Effector CD4-positive, alpha-beta T cell (primary cell): ENCODE measurements around the gene ACTN1.
"Not testable (repeated sequence)": the region's sequence is repeated elsewhere in the genome, so short reads cannot be mapped to it uniquely, and the experiment has no call there.

Experiments
- DNase-seq: peaks from one replicate; pipeline ENCODE4 v3.0.0-alpha.2; 2020

Gene ACTN1

DNA sequence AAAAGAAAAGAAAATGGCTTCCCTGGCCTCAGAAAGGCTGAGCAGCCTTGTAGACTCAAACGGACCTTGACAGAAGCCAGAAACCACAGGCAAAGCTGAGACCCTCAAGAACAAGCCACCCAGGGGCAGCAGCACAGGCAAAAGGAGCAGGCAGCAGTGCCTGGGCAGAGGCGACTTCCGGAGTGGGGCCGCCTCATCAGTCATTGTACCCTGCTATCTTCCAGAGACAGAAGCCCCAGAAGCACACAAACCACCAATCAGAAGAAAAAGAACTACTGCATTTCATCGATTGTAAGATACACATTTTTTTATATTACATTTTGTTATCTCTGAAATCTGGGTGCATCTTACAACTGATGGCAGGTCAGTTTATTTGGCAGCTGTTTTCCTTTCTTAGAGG, 128.0 kb downstream of the ACTN1 start:
- no peak for DNase-seq

DNA sequence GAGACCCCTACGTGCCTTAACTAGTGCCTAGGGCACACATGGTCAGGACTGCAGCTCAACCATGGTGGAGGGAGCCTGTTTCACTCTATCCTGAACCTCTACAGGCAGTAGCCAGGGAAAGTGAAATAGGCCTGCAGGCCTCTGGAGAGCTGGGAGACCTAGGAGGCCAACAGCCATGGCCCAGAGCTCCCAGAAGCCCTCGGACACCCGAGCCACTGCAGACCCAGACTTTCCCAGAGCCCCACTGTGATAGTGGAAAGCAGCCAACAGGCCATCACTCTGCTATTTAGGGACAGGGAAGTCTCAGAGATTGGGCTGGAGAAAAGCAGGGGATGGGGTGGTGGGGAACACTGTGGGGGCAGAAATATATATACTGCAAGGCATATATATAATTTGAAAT, 129.7 kb downstream of the ACTN1 start:
- DNase-seq: no peak

DNA sequence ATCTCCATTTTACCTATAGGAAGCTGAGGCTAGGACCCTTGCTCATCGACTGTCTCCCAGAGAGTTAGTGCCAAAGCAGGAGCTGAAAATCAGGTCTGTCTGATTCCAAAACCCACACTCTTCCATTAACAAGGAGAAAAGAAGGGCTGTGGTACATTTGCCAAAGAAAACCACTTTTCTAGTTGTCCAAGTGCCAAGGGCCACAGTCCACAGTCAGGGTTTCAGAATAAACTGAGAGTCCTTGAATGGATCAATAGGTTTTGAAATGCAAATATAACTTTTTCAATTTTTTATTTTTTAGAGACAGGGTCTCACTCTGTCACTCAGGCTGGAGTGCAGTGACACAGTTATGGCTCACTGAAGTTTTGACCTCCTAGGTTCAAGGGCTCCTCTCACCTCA, 130.8 kb downstream of the ACTN1 start:
- DNase-seq: no peak

DNA sequence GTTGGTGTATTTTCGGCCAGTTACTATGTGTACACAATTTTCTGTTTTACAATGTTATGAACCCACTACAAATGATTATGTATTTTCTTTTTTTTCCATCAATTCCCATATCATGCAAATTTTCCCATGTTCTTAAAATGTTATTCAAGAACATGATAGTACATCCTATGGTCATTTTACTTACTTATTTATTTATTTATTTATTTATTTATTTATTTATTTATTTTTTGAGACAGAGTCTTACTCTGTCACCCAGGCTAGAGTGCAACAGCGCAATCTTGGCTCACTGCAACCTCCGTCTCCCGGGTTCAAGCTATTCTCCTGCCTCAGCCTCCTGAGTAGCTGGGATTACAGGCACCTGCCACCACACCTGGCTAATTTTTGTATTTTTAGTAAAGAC, 131.5 kb downstream of the ACTN1 start:
- not testable (repeated sequence) for DNase-seq

DNA sequence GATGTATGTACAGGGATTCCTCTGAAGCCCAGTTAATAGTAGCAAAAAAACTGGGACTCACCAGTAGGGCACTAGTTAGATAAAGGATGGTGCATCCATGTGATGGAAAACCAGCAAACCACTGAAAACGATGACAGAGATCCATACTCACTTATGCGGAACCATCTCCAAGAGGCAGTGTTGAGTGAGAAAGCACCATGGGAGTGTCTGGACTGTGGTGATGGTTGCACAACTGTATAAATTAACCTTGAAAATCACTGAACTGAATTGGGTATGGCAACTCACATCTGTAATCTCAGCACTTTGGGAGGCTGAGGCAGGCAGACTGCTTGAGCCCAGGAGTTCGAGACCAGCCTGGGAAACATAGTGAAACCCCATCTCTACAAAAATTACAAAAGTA, 132.6 kb downstream of the ACTN1 start:
- DNase-seq: no peak

DNA sequence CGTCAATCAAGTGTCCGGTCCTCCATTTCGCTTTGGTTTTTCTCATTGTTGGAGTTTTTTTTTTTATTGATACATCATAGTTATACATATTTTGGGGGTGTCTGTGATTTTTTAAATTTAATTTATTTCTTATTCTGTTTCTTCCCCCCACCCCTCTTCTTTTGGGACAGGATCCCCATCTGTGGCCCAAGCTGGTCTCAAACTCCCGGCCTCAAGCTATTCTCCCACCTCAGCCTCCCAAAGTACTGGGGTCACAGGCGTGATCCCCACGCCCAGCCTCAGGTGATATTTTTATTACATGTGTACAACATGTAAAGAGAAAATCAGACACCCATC, 134.9 kb downstream of the ACTN1 start:
- DNase-seq: no peak

DNA sequence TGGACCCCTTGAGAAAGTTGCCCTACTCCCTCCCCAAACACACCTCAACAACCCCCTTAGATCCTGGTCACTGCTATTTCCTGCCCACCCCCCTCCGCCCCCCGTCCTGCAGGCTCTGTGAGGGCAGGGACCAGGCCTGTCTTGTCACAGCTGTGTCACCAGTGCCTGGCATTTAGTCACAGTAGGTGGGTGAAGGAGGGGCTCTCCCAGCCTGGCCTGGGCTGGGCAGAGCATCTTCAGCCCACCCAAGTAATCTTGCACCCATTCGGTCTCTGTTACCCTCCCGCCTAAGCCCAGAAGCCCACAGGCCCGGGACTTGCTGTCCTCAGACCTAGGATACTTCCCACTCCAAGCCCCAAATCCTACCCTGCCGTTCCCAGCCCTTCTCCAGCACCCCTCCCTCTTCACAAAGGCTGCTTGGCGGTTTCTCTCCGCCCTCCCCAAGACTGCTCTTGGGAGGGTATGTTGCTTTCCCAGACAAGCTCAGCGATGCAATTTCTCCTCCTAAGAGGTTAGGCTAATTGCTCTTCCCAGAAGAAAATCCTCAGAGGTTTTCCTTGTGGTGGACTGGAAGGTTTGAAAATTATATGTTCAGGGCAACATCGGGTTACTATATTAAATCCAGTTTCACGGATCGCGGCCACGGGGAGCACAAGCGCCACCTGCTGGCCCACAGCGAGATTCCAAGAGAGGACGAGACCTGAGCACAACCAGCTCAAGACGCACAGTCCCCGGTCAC, 135.5 kb downstream of the ACTN1 start:
- DNase-seq: peak; percentile 72

DNA sequence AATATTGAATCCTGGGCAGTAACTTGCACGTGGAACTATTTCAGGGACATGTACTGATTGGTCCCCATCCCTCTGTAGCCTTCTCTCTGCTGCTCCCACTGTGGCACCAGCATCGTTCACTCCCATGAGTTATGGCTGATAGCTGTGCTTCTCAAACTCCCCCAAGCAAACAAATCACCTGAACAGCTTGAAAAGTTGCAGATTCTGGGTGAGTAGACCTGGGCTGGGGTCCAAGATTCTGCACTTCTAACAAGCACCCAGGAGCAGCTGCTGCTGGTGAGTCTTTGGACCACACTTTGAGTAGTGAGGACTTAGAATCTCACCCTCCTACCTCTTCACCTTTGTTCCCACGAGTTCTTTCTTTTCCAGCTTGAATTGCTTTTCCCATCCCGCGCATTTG, 136.8 kb downstream of the ACTN1 start:
- no peak for DNase-seq

DNA sequence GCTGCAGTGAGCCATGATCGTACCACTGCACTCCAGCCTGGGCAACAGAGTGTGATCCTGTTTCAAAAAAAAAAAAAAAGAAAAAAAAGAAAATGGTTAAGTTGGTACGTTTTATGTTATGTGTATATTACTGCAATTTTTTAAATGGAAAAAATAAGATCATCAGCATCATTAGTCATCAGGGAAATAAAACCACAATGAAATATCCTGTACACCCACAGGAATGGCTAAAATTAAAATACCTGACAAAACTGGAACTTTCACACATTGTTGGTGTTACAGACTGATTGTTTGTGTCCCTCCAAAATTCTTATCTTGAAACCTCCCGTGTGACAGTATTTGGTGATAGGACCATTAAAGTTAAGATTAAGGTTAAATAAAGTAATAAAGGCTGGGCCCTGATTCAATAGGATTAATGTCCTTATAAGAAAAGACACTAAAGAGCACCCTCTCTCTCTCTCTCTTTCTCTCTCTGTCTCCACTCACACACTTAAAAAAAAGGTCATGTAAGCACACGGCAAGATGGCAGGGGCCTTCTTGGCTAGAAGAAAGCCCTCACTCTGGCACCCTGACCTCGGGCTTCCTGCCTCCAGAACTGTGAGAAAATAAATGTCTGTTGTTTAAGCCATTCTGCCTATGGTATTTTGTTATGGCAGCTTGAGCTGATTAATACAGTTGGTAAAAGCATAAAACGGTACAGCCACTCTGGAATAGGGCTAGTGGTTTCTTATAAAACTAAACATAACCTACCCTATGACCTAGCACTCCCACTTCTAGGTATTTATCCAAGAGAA, 137.9 kb downstream of the ACTN1 start:
- no peak for DNase-seq

DNA sequence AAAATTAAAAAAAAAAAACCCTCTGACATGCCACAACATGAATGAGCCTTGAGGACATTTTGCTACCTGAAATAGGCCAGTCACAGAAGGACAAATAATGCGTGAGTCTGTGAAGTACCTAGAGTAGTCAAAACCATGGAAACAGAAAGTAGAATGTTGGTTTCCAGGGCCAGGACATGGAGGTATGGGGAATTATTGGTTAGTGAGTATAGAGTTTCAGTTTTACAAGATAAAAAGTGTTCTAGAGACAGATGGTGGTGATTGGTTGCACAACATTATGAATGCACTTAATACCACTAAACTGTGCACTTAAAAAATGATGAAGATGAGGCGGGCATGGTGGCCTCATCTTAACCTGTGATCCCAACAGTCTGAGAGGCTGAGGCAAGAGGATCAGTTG, 138.6 kb downstream of the ACTN1 start:
- no peak for DNase-seq

DNA sequence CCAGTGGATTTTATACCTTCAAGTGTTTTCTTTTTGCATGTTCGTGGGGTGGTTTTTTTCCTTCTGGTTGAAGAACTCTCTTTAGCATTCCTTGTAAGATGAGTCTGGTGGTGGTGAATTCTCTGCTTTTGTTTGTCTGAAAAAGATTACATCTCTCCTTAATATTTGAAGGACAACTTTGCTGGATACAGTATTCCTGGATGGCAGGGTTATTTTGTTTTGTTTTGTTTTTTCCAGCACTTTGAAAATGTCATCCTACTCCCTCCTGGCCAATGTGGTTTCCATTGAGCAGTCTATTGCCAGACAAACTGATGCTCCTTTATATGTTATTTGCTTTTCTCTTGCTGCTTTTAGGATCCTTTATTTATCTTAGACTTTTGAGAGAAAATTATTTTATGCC, 143.0 kb downstream of the ACTN1 start:
- DNase-seq: no peak

DNA sequence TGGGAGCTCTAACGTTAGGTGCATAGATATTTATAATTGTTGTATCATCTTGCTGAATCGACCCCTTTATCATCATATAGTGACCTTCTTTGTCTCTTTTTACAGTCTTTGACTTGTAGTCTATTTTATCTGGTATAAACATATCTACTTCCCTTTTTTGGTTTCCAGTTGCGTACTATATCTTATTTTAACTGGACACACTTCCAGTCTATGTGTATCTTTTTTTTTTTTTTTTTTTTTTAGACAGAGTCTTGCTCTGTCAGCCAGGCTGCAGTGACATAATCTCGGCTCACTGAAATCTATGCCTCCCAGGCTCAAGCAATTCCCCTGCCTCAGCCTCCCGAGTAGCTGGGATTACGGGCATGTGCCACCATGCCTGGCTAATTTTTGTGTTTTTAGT, 144.3 kb downstream of the ACTN1 start:
- no peak for DNase-seq

DNA sequence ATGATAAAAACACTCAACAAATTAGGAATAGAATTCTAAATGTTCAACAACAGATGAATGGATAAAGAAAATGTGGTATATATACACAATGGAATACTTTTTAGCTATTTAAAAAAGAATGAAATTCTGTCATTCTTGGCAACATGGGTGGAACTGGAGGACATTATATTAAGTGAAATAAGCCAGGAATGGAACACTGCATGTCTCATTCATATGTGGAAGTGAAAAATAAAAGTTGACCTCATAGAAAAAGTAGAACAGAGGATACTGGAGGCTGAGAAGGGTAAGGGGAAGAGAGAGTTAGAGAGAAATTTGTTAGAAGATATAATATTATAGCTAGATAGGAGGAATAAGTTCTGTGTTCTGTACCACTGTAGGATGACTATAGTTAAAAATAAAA, 150.4 kb downstream of the ACTN1 start:
- no peak for DNase-seq

DNA sequence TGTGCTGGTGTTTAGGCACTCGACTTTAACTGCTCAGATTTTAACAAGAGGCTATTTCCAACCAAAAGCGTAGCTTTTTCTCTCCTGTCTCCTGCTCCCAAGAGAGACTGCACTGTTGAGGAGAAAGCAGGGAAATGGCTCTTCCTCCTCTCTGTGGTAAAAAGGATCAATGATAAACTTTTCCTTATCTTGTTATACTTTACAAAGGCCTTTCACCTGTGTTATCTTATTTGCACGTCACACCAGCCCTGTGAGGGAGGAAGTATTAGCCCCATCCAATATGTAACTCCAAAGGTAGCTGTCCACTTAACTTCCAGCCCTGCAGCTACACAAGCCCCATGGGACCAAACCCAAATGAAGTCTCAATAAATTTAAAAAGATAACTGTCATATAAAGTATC, 153.4 kb downstream of the ACTN1 start:
- DNase-seq: no peak

DNA sequence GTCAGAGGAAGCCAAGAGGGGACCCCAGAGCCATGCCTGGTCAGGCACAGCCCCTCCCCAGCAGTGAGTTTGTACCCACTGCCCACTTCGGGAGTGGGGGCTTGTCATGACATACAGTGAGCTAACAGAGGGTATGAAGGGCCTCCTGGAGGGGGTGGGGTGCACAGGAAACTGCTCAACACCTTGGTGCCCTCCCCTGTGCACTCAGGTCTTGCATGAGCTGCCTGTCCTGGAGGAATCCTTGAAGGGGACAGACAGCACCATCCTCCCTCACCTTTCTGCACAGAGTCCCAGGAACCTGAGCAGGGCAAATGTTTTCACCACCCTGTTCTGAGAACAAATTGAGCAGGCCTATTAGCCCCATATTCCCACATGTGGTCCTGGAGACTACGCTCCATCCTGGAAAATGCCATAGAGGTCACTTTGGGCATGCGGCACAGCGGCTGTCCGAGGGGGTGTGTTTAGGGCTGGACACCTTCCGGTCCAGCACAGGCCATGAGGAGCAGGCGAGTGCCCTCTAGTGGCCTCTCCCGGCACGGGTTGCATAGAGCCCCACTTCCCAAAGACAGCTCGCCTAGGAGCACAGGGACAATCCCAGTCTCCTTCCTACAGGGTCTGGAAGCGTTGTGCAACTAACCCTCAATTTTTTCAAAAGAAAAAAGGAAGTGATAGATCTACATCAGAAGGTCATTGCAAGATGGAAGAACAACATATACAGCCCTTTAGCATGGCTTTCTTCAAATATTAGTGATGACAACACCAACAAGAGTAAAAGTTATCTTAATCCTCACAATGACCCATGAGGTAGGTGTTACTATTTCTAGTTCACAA, 154.4 kb downstream of the ACTN1 start:
- no peak for DNase-seq

DNA sequence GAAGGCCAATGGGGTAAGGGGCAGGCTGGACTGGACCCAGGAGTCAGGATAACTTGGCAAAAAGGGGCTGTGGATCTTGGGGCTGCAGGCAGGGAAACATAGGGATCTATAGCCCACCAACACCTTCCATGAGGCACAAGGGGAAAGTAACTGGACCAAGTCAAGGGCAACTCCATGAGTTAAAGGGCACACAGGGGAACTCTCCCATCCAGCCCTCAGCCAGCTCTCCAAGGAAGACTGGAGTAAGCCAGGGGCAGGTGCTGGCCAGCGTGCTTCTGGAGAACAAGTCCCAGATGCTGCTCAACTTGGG, 154.9 kb downstream of the ACTN1 start:
- DNase-seq: no peak
